Neural crest cell (in vitro differentiated cells): ENCODE data around the gene NOS1AP. TPM values are rescaled to one million over a fixed set of nuclear protein-coding genes. Genes with fewer than 3 reads are reported as not detected.

Experiments used
- DNase-seq: peaks from one replicate; pipeline ENCODE4 v3.0.0; 2021; ENCODE audit warnings: low read depth, mixed read lengths, low spot score
- H3K27ac Mint-ChIP-seq: one replicate; pipeline ENCODE4 v1.8.0; 2021; ENCODE audit warnings: mild to moderate bottlenecking, mixed read lengths; ENCODE audit not compliant: unreplicated experiment
- H3K27me3 Mint-ChIP-seq: 2 replicates; pipeline ENCODE4 v1.8.0; 2021; ENCODE audit warnings: low read depth, mild to moderate bottlenecking, mixed read lengths
- H3K36me3 Mint-ChIP-seq: 2 replicates; pipeline ENCODE4 v1.8.0; 2021; ENCODE audit warnings: low read depth, mild to moderate bottlenecking, mixed read lengths
- H3K4me1 Mint-ChIP-seq: 2 replicates; pipeline ENCODE4 v1.8.0; 2021; ENCODE audit warnings: mixed read lengths
- H3K4me3 Mint-ChIP-seq: one replicate; pipeline ENCODE4 v1.8.0; 2021; ENCODE audit warnings: mild to moderate bottlenecking, mixed read lengths
- H3K9me3 Mint-ChIP-seq: 2 replicates; pipeline ENCODE4 v1.8.0; 2021; ENCODE audit warnings: mixed read lengths
- CTCF ChIP-seq: fragments of 200-600 bp; sonication (generic); conservative IDR thresholded peaks from 2 replicates; pipeline ENCODE4 v1.5.0; 2021; ENCODE audit warnings: antibody characterized with exemption, mild to moderate bottlenecking
- total RNA-seq: library from RNA; stranded (reverse); gene quantifications from 2 replicates; pipeline ENCODE4 v1.2.1, GENCODE V29; 2021

NOS1AP gene
- total RNA-seq, 1 donor from 2014 or later, result 7.0 TPM

- Mint-ChIP-seq H3K36me3 (no peaks in the 10 kb centered on the region), H3K27ac (no peak overlapping the region), H3K9me3 (no peaks in the 10 kb centered on the region), H3K4me1 (peaks cover 14% of the 10 kb centered on the region), H3K27me3 (no peaks in the 10 kb centered on the region), H3K4me3 (no peak overlapping the region)
- no peak for TF ChIP-seq CTCF
- no peak for DNase-seq
These were observed 291.9 kb downstream of the NOS1AP start for GRCh38 chr1:162361349-162361748.

- Mint-ChIP-seq H3K4me3 (no peak overlapping the region), H3K27me3 (no peaks in the 10 kb centered on the region), H3K9me3 (no peaks in the 10 kb centered on the region), H3K27ac (no peak overlapping the region), H3K36me3 (no peaks in the 10 kb centered on the region), H3K4me1 (peaks cover under 1% of the 10 kb centered on the region)
- no peak for TF ChIP-seq CTCF
- DNase-seq, result no peak
These were observed 294.3 kb downstream of the NOS1AP start for GRCh38 chr1:162363823-162364222.

GRCh38 chr1:162364498-162364897, 295.0 kb downstream of the NOS1AP start:
- no peak overlapping the region for H3K27ac Mint-ChIP-seq
- H3K36me3 Mint-ChIP-seq, result no peaks in the 10 kb centered on the region
- H3K27me3 Mint-ChIP-seq, result no peaks in the 10 kb centered on the region
- no peak for TF ChIP-seq CTCF
- H3K4me3 Mint-ChIP-seq, result no peak overlapping the region
- no peaks in the 10 kb centered on the region for H3K4me1 Mint-ChIP-seq
- no peak for DNase-seq
- H3K9me3 Mint-ChIP-seq, result no peaks in the 10 kb centered on the region

- DNase-seq, result no peak
- no peaks in the 10 kb centered on the region for H3K9me3 Mint-ChIP-seq
- no peak for TF ChIP-seq CTCF
- H3K4me3 Mint-ChIP-seq, result no peak overlapping the region
- no peaks in the 10 kb centered on the region for H3K36me3 Mint-ChIP-seq
- no peaks in the 10 kb centered on the region for H3K4me1 Mint-ChIP-seq
- H3K27me3 Mint-ChIP-seq, result no peaks in the 10 kb centered on the region
- H3K27ac Mint-ChIP-seq, result no peak overlapping the region
These were observed 296.0 kb downstream of the NOS1AP start for GRCh38 chr1:162365284-162366020.

GRCh38 chr1:162366149-162366548, 296.7 kb downstream of the NOS1AP start:
- Mint-ChIP-seq H3K9me3 (no peaks in the 10 kb centered on the region), H3K4me3 (no peak overlapping the region), H3K4me1 (no peaks in the 10 kb centered on the region), H3K27ac (no peak overlapping the region), H3K36me3 (no peaks in the 10 kb centered on the region), H3K27me3 (no peaks in the 10 kb centered on the region)
- DNase-seq, result no peak
- no peak for TF ChIP-seq CTCF
